Body of pancreas (tissue), 4 donors: ENCODE results near the gene PCCA.

ENCODE experiments used
- POLR2A ChIP-seq, 3 donors: fragments of 450-650 bp; IDR thresholded peaks; one replicate each; pipeline ENCODE4 v1.6.1; 2016; ENCODE audit warnings: antibody characterized with exemption in 3 of 3, mild to moderate bottlenecking in 2 of 3
- TF ChIP-seq, protein P1 (sequence below), 7 experiments: fragments of 450-650 bp in 4 of 7; fragments of 200-600 bp in 3 of 7; sonication (generic) in 3 of 7; IDR thresholded peaks; one replicate each; pipeline ENCODE4 v1.5.1; 2016 to 2019; ENCODE audit warnings: antibody characterized with exemption in 7 of 7

DNA sequence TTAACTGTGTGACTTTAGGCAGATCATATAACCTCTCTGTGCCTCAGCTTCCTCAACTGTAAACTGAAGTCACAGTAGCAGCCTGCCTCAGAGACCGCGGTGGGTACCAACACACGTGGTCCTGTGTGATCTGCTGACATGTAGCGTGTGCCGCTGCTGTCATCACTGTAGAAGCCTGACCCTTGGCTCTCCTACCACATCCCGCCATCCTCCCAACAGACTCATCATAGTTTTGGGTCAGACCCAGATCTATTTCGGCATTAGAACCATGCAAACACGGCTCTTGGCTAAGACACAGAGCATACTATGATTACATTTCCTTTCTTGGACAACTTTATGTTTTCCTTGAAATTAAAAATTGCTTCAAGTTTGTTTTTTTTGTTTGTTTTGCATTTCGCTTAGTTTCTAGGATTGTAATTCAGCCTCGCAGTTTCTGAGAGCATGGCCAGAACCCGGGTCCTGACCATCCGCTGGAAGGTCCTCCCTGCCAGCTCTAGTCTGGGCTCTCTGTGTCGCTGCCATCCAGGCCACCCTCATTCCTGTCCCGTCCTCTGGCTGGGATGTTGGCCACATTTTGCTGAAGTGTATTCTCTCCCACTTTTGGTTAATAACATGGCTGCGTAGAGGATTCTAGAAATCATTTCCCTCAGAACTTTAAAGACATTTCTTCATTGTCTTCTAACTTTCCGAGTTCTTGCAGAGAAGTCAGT lies 446.7 kb downstream of the PCCA start:
- TF ChIP-seq, protein P1, sequence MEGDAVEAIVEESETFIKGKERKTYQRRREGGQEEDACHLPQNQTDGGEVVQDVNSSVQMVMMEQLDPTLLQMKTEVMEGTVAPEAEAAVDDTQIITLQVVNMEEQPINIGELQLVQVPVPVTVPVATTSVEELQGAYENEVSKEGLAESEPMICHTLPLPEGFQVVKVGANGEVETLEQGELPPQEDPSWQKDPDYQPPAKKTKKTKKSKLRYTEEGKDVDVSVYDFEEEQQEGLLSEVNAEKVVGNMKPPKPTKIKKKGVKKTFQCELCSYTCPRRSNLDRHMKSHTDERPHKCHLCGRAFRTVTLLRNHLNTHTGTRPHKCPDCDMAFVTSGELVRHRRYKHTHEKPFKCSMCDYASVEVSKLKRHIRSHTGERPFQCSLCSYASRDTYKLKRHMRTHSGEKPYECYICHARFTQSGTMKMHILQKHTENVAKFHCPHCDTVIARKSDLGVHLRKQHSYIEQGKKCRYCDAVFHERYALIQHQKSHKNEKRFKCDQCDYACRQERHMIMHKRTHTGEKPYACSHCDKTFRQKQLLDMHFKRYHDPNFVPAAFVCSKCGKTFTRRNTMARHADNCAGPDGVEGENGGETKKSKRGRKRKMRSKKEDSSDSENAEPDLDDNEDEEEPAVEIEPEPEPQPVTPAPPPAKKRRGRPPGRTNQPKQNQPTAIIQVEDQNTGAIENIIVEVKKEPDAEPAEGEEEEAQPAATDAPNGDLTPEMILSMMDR (IDR thresholded peaks at IDR 0.05): no peak
- TF ChIP-seq POLR2A (IDR thresholded peaks at IDR 0.05): no peak
